Measurements from ENCODE around the gene CNN2. TPM values are rescaled to one million over a fixed set of nuclear protein-coding genes. Genes with fewer than 3 reads are reported as not detected.
A peak's percentile ranks its signal among the peaks of the same experiment; 100 is the strongest.

CNN2 gene
- total RNA-seq, 1 experiment from 2014 or later: 495 TPM

DNA sequence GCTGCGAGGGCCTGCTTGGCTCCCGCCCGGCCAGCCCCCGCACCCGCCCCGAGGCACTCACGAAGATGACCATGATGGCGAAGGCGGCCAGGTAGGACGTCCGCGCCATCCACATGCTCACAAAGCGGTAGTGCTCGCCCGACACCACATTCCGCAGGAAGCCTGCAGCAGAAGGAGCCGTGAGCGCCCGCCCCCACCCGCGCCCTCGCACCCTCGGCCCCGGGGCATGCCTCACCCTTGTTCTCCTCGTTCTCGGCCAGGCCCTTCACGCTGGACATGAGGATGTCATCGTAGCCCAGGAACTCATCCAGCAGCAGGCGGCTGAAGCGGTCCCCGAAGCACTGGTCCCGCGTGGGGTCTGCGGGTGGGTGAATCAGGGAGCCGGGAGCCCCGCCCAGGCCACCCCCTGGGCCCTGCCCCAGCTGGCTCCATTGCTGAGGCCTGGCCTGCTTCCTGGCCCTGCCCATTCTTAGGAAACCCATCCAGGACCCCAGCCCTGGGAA is 14.5 kb upstream of the CNN2 start:
- DNase-seq: no peak
- H3K27me3 ChIP-seq (ENCODE audit: control insufficient read depth, insufficient read depth, low read length): no peaks in the 10 kb centered on the region
- peaks cover 6% of the 10 kb centered on the region for H3K36me3 ChIP-seq (replicated peaks; ENCODE audit: control insufficient read depth, insufficient read depth, low read length)

DNA sequence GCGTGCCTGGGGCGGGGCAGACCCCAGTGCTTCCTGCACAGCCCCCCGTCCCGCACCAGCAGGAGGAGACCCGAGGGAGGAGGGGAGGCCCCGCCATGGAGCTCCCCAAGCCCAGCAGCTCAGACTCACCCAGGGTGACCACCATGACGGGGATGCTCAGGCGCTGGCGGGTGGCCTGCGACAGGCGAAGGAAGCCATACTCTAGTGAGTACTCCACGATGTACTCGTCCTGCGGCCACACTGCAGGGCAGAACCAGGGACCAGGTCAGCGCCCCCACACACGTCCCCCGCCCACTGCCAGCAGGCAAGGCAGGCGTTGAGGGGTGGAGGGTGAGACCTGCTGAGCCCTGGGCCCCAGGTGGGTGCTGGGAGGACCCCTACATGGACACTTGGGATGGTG is 14.1 kb upstream of the CNN2 start:
- no peak for DNase-seq
- Histone ChIP-seq H3K36me3 (replicated peaks; ENCODE audit: control insufficient read depth, insufficient read depth, low read length) (peaks cover 6% of the 10 kb centered on the region), H3K27me3 (ENCODE audit: control insufficient read depth, insufficient read depth, low read length) (no peaks in the 10 kb centered on the region), H3K4me3 (ENCODE audit: insufficient read depth, low read depth, low read length) (no peak overlapping the region)

More for the DNA sequence above, 14.5 kb upstream of the CNN2 start:
- H3K4me3 ChIP-seq (ENCODE audit: insufficient read depth, low read depth, low read length): no peak overlapping the region

GRCh38 chr19:1013218-1013617 is 13.2 kb upstream of the CNN2 start:
- no peak for DNase-seq

GRCh38 chr19:1014161-1015060 is 12.0 kb upstream of the CNN2 start:
- Histone ChIP-seq H3K4me3 (ENCODE audit: insufficient read depth, low read depth, low read length) (no peak overlapping the region), H3K27me3 (ENCODE audit: control insufficient read depth, insufficient read depth, low read length) (no peaks in the 10 kb centered on the region), H3K36me3 (replicated peaks; ENCODE audit: control insufficient read depth, insufficient read depth, low read length) (peaks cover 6% of the 10 kb centered on the region)
- DNase-seq: no peak

More at GRCh38 chr19:1013218-1013617, 13.2 kb upstream of the CNN2 start:
- H3K4me3 ChIP-seq (ENCODE audit: insufficient read depth, low read depth, low read length): no peak overlapping the region
- no peaks in the 10 kb centered on the region for H3K27me3 ChIP-seq (ENCODE audit: control insufficient read depth, insufficient read depth, low read length)
- peaks cover 6% of the 10 kb centered on the region for H3K36me3 ChIP-seq (replicated peaks; ENCODE audit: control insufficient read depth, insufficient read depth, low read length)

DNA sequence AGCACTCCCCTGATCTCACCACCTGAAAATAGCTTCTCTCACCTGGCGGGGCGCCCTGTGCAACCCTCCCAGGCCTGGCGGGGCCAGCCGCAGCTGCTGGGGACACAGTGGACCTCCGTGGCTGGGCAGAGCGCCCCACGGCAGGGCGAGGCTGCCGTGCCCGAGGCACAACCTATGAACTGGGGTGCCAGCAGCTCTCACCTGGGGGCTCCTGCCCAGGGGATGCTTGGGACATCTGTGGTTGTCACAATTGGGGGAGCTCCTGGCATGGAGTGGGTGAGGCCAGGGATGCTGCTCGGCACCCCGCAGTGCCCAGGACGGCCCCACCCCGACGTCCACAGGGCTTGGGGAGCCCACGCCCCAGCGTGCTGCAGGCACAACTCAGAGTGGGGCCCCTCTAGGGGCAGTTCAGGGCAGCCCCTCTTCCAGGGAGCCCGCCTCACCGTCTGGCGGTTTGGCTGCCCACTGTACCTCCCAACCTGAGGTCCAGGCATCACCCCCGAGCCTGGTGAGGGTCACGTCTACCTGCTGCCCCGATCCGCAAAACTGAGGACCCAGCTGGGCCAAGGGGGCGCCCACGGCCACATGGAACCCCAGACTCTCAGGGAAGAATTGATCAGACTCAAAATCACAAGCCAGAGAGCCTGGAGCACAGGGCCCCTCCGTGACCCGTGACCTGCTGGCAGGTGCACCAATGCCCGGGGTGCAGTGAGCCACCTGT is 11.2 kb upstream of the CNN2 start:
- no peak for DNase-seq
- peaks cover 5% of the 10 kb centered on the region for H3K36me3 ChIP-seq (replicated peaks; ENCODE audit: control insufficient read depth, insufficient read depth, low read length)
- no peaks in the 10 kb centered on the region for H3K27me3 ChIP-seq (ENCODE audit: control insufficient read depth, insufficient read depth, low read length)
- no peak overlapping the region for H3K4me3 ChIP-seq (ENCODE audit: insufficient read depth, low read depth, low read length)

- DNase-seq: peak; percentile 94
- Histone ChIP-seq H3K4me3 (ENCODE audit: insufficient read depth, low read depth, low read length) (no peak overlapping the region), H3K27me3 (ENCODE audit: control insufficient read depth, insufficient read depth, low read length) (no peaks in the 10 kb centered on the region), H3K36me3 (replicated peaks; ENCODE audit: control insufficient read depth, insufficient read depth, low read length) (peaks cover 5% of the 10 kb centered on the region)
These were observed 10.4 kb upstream of the CNN2 start for GRCh38 chr19:1015782-1016646.

GRCh38 chr19:1016647-1017114 is 9.7 kb upstream of the CNN2 start:
- Histone ChIP-seq H3K36me3 (replicated peaks; ENCODE audit: control insufficient read depth, insufficient read depth, low read length) (peaks cover 5% of the 10 kb centered on the region), H3K27me3 (ENCODE audit: control insufficient read depth, insufficient read depth, low read length) (no peaks in the 10 kb centered on the region), H3K4me3 (ENCODE audit: insufficient read depth, low read depth, low read length) (no peak overlapping the region)
- no peak for DNase-seq

DNA sequence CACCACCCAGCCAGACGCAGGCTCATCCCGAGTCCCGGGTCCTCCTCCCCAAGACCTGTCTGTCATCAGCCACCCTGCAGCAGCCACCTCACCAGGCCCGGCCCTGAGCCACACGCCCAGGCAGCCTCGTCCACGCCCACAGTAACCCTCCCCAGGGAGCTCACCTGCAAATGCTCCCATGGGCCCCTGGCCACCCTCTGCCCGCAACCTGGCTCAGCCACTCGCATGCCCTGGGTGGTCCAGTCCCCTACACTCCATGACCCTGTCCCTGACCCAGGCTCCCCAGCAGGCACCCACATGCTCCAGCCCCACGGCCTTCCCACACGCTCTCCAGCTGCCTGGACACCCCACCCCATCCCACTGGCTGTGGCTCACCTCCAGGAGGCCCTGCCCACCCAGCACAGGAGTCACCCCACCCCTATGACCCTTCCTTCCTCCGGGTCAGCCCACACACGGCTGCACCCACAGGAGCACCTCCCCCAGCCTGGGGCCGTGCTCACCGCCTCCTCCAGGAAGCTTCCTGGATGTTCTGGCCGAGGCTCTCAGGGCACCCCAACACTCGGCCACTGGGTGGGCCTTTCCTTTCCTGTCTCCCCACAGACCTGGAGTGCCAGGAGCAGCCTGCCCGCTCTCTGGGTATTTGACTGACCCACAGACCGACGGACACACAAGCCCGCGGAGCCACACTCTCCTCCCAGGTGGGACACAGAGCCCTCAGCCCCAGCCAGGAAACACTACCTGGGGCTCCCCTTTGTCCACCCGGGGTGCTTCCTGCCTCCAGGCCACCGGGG is 9.1 kb upstream of the CNN2 start:
- Histone ChIP-seq H3K27me3 (ENCODE audit: control insufficient read depth, insufficient read depth, low read length) (no peaks in the 10 kb centered on the region), H3K36me3 (replicated peaks; ENCODE audit: control insufficient read depth, insufficient read depth, low read length) (peaks cover 4% of the 10 kb centered on the region), H3K4me3 (ENCODE audit: insufficient read depth, low read depth, low read length) (no peak overlapping the region)
- DNase-seq: no peak

DNA sequence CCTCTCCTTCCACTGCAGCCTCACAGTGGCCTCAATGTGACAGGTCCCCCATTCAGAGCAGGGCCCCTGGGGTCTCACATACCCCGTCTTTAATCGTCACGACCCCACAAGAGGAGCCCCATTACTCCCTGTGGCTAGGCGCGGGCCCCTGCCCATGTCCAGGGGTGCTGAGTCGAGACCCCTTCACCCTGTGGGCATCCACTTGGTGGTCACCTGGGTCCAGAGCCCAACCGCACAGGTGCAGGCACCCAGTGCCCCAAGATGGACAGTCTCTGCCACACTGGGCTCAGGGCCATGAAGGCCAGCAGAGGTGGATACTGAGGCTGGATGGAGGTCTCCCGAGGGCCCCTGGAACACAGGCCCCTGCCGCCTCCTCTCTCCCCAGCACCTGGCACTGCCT is 8.5 kb upstream of the CNN2 start:
- no peaks in the 10 kb centered on the region for H3K27me3 ChIP-seq (ENCODE audit: control insufficient read depth, insufficient read depth, low read length)
- H3K4me3 ChIP-seq (ENCODE audit: insufficient read depth, low read depth, low read length): no peak overlapping the region
- no peak for DNase-seq
- H3K36me3 ChIP-seq (replicated peaks; ENCODE audit: control insufficient read depth, insufficient read depth, low read length): peaks cover 2% of the 10 kb centered on the region

DNA sequence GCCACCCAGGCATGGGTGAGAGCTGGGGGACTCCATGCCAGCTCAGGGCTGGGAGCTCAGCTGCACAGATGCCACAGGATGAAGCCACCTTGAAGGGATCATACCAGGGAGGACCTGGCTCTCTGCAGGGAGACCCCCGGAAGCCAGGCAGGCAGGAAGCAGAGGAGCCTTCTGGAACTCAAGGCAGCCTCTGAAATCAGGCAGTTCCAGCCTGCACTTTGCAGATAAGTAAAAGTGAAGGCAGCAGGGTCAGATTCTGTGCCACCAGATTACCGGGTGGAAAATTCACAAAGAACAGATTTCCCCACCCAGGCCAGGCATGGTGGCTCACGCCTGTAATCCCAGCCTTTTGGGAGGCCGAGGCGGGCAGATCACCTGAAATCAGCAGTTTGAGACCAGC is 8.0 kb upstream of the CNN2 start:
- H3K27me3 ChIP-seq (ENCODE audit: control insufficient read depth, insufficient read depth, low read length): no peaks in the 10 kb centered on the region
- H3K36me3 ChIP-seq (replicated peaks; ENCODE audit: control insufficient read depth, insufficient read depth, low read length): peaks cover under 1% of the 10 kb centered on the region; the same call in 1 of the 2 replicates
- no peak for DNase-seq
- H3K4me3 ChIP-seq (ENCODE audit: insufficient read depth, low read depth, low read length): no peak overlapping the region

DNA sequence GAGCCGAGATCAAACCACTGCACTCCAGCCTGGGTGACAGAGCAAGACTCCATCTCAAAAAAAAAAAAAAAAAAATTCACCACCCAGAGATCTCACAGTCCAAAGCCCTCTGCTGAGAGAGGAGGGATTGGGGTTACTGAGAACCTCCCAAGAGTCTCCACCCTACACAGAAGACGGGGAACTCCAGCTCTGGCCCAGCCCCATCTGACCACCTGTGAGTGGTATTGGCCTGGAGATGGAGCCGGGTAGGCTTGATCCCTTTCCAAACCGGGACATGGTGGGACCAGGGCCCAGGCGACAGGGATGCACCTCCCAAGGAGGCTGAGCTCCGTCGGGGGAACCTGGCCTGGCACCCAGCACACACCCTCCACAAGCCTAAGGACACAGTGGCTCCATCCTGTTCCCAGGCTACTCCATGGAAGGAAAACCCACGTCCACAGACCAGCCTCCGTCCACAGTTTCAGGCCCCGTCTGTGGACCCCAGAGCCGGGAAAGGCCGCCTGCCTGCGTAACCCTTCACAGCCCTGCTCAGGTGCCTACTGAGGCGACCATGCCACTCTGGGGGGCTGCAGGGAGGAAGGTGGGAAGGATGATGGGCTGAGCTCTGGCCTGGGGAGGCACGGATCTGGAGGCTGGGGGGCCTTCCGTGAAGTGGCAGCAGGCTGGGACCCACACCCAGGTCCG is 7.3 kb upstream of the CNN2 start:
- peak overlapping the region; percentile 86; the same call in 1 of the 2 replicates for H3K4me3 ChIP-seq (ENCODE audit: insufficient read depth, low read depth, low read length)

DNA sequence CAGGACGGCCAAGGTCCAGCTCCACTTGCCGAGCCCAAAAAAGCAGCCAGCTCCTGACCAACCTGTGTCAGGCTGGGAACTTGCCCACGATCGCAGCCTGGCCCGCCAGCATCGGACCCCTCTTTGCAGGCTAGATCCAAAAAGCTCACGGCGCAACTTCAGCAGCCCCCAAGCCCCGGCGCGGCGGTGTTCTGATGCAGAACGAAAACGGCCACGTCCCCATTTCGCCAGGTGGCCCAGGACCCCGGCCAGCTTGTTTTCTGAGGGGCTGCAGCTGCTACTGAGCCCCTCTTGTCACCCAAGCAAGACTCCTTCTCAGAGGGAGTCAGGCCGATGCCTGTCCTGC is 6.8 kb upstream of the CNN2 start:
- Histone ChIP-seq H3K36me3 (replicated peaks; ENCODE audit: control insufficient read depth, insufficient read depth, low read length) (no peaks in the 10 kb centered on the region; the same call in 1 of the 2 replicates), H3K27me3 (ENCODE audit: control insufficient read depth, insufficient read depth, low read length) (no peaks in the 10 kb centered on the region), H3K4me3 (ENCODE audit: insufficient read depth, low read depth, low read length) (peak overlapping the region; percentile 86)
- no peak for DNase-seq

More for the DNA sequence above, 7.3 kb upstream of the CNN2 start:
- no peaks in the 10 kb centered on the region for H3K27me3 ChIP-seq (ENCODE audit: control insufficient read depth, insufficient read depth, low read length)
- H3K36me3 ChIP-seq (replicated peaks; ENCODE audit: control insufficient read depth, insufficient read depth, low read length): no peaks in the 10 kb centered on the region; the same call in 1 of the 2 replicates
- DNase-seq: no peak

Measured in H7 (cell line).